HepG2 (cell line): ENCODE data around the gene TMEFF1. TPM values are rescaled to one million over a fixed set of nuclear protein-coding genes. Genes with fewer than 3 reads are reported as not detected.

Source experiments
- ATAC-seq: fragments of 200-7000 bp; cut with Tn5 transposase; 3 replicates; pipeline ENCODE4 v1.9.1; 2020; ENCODE audit warnings: mild to moderate bottlenecking, moderate library complexity
- BruUV-seq: library from RNA; stranded (reverse); fragments of 400-500 nt; replicated peaks from 2 replicates; lab custom pipeline; 2021; lab: Mats Ljungman, UMichigan
- CTCF ChIA-PET: fragments of 300-600 bp; formaldehyde crosslinking; extraction: SDS; loops from one replicate; lab custom pipeline; 2021; ENCODE audit warnings: low total read pairs, inconsistent platforms, low intra/inter-chr PET ratio; lab: Yijun Ruan, JAX
- POLR2A ChIA-PET: fragments of 350-600 bp; sonication (Branson Sonifier 250); formaldehyde crosslinking; loops from one replicate; lab custom pipeline; 2020; ENCODE audit warnings: antibody characterized with exemption, inconsistent platforms; lab: Yijun Ruan, JAX
- DNase-seq: peaks from one replicate; pipeline ENCODE4 v3.0.0-alpha.2; 2015; ENCODE audit warnings: low spot score
- FAIRE-seq: peaks from 3 replicates; lab custom pipeline; 2011; peaks lifted over from hg19 to GRCh38; lab: Jason Lieb, UNC
- H2AFZ ChIP-seq: one replicate; pipeline ENCODE4 v1.6.1; 2011; ENCODE audit warnings: low read length, inconsistent platforms
- H3K27ac ChIP-seq: fragments of 300-600 bp; 3 replicates; pipeline ENCODE4 v1.8.0; 2011; ENCODE audit warnings: mixed run types, mild to moderate bottlenecking, mixed read lengths, low read length, inconsistent platforms; ENCODE audit not compliant: insufficient read depth; ENCODE audit errors: extremely low read length
- H3K27me3 ChIP-seq, 2 experiments: fragments of 200-600 bp in 1 of 2; 2 replicates in 1 of 2; 3 replicates in 1 of 2; pipeline versions ENCODE4 v1.6.0 to v1.8.0; 2011; ENCODE audit warnings: low read length in 2 of 2, mild to moderate bottlenecking in 2 of 2, moderate library complexity in 2 of 2, inconsistent platforms in 1 of 2; ENCODE audit not compliant: insufficient read depth in 2 of 2, control insufficient read depth in 1 of 2
- H3K36me3 ChIP-seq, 2 experiments: fragments of 200-600 bp in 1 of 2; replicated peaks in 1 of 2; 2 replicates in 1 of 2; 3 replicates in 1 of 2; pipeline versions ENCODE4 v1.5.1 to v1.8.0; 2011; ENCODE audit warnings: low read length in 2 of 2, inconsistent platforms in 1 of 2; ENCODE audit not compliant: insufficient read depth in 2 of 2, control insufficient read depth in 1 of 2
- H3K4me1 ChIP-seq: 2 replicates; pipeline ENCODE4 v1.5.1; 2012; ENCODE audit warnings: low read length, inconsistent platforms; ENCODE audit not compliant: insufficient read depth
- H3K4me2 ChIP-seq: 2 replicates; pipeline ENCODE4 v1.6.0; 2011; ENCODE audit warnings: low read depth, low read length, inconsistent platforms
- H3K4me3 ChIP-seq, 3 experiments: fragments of 200-600 bp in 1 of 3; sonication (generic), shearing (Covaris generic) in 1 of 3; replicated peaks in 1 of 3; 2 replicates each; pipeline ENCODE4 v1.5.1; 2011 to 2016; ENCODE audit warnings: low read length in 3 of 3, inconsistent platforms in 2 of 3, low read depth in 2 of 3, mild to moderate bottlenecking in 2 of 3, control low read depth in 1 of 3, mixed read lengths in 1 of 3; ENCODE audit not compliant: insufficient read depth in 1 of 3
- H3K79me2 ChIP-seq: one replicate; pipeline ENCODE4 v1.6.1; 2011; ENCODE audit warnings: low read length, inconsistent platforms; ENCODE audit not compliant: insufficient read depth
- H3K9ac ChIP-seq: 2 replicates; pipeline ENCODE4 v1.6.0; 2011; ENCODE audit warnings: mild to moderate bottlenecking, low read depth, low read length, inconsistent platforms; ENCODE audit not compliant: insufficient read depth
- H3K9me3 ChIP-seq: 2 replicates; pipeline ENCODE4 v1.5.1; 2012; ENCODE audit warnings: mild to moderate bottlenecking, low read length
- H4K20me1 ChIP-seq: 2 replicates; pipeline ENCODE4 v1.6.0; 2011; ENCODE audit warnings: inconsistent platforms, mild to moderate bottlenecking, low read length, moderate library complexity; ENCODE audit not compliant: insufficient read depth
- CBX2 ChIP-seq, 2 experiments: fragments of 200-600 bp in 1 of 2; sonication (generic); formaldehyde crosslinking in 1 of 2; IDR thresholded peaks; 2 replicates each; pipeline versions ENCODE4 v1.7.0 to v1.8.1; 2018 to 2022; ENCODE audit warnings: low read depth in 2 of 2, low read length in 1 of 2, mild to moderate bottlenecking in 1 of 2, missing genetic modification reagents in 1 of 2
- KLF16 ChIP-seq, 2 experiments: sonication (generic) in 1 of 2; formaldehyde crosslinking in 1 of 2; IDR thresholded peaks; 2 replicates each; pipeline versions ENCODE4 v1.6.1 to v1.8.0; 2016 to 2023; ENCODE audit warnings: missing genetic modification reagents in 2 of 2, missing compliant biosample characterization in 1 of 2
- MEIS2 ChIP-seq: sonication (generic); formaldehyde crosslinking; IDR thresholded peaks from 2 replicates; pipeline ENCODE4 v1.9.0; 2021; ENCODE audit warnings: mild to moderate bottlenecking, missing genetic modification reagents
- NFIB ChIP-seq: sonication (generic); formaldehyde crosslinking; IDR thresholded peaks from 2 replicates; pipeline ENCODE4 v1.9.0; 2021; ENCODE audit warnings: missing genetic modification reagents, mild to moderate bottlenecking, borderline replicate concordance
- SMC3 ChIP-seq: IDR thresholded peaks from 2 replicates; pipeline ENCODE4 v1.6.1; 2011; ENCODE audit warnings: low read length, improper control_type of control experiment
- TEAD3 ChIP-seq: optimal IDR thresholded peaks from 2 replicates; pipeline ENCODE3; 2016; ENCODE audit warnings: borderline replicate concordance
- U2AF1 ChIP-seq: fragments of 200-400 bp; formaldehyde crosslinking; optimal IDR thresholded peaks from 2 replicates; pipeline ENCODE3; 2017; ENCODE audit warnings: mild to moderate bottlenecking, low read depth, low read length
- ZFP36 ChIP-seq: fragments of 150-350 bp; IDR thresholded peaks from 2 replicates; pipeline ENCODE4 v1.6.1; 2018; ENCODE audit warnings: borderline replicate concordance, low read length, low read depth; ENCODE audit not compliant: partially characterized antibody
- ZMYM4 ChIP-seq: sonication (generic); formaldehyde crosslinking; IDR thresholded peaks from 2 replicates; pipeline ENCODE4 v1.8.1; 2023; ENCODE audit warnings: mild to moderate bottlenecking, missing genetic modification reagents
- ZNF256 ChIP-seq: sonication (generic); formaldehyde crosslinking; conservative IDR thresholded peaks from 2 replicates; pipeline ENCODE4 v1.4.0; 2020; ENCODE audit warnings: missing genetic modification reagents
- ZNF607 ChIP-seq: sonication (generic); formaldehyde crosslinking; IDR thresholded peaks from 2 replicates; pipeline ENCODE4 v1.5.1; 2020; ENCODE audit warnings: missing genetic modification reagents, mild to moderate bottlenecking, borderline replicate concordance
- WGBS: methylation state at CpG from one replicate; pipeline ENCODE4 v1.1.6; 2017; ENCODE audit warnings: low lambda C conversion rate; 5-methylcytosine and 5-hydroxymethylcytosine counted together
- in situ Hi-C: cut with HindIII; loops from 2 replicates; pipeline ENCODE4 v1.10.0; 2017; ENCODE audit warnings: low pct_unique_long_range_greater_than_20kb; ENCODE audit not compliant: extremely low pct_ligation_motif_present
- intact Hi-C: fragments of 100-400 bp; cut with micrococcal nuclease; formaldehyde crosslinking; loops from one replicate; pipeline ENCODE4 v1.10.0; 2022; ENCODE audit not compliant: unreplicated experiment
- polyA plus RNA-seq, 8 experiments: library from polyadenylated mRNA; depleted of rRNA in 3 of 8; stranded (reverse) in 7 of 8; unstranded in 1 of 8; fragments of >200 nt; fragmentation: Illumina TruSeq in 4 of 8; extraction: Trizol in 4 of 8; gene quantifications; 2 replicates each; pipeline versions ENCODE4 v1.2.1 to v1.2.3, GENCODE V29; 2011 to 2016; ENCODE audit warnings: low read depth in 4 of 8, missing spikeins in 1 of 8, mixed read lengths in 1 of 8; ENCODE audit not compliant: insufficient read depth in 1 of 8
- total RNA-seq, 5 experiments: library from RNA; depleted of rRNA; stranded (reverse); fragments of >200 nt; fragmentation: Illumina TruSeq; extraction: Trizol; gene quantifications; 2 replicates each; pipeline ENCODE4 v1.2.3, GENCODE V29; 2016; ENCODE audit warnings: low read depth in 1 of 5
- TF ChIP-seq, protein P1 (sequence below): sonication (generic); formaldehyde crosslinking; IDR thresholded peaks from 2 replicates; pipeline ENCODE4 v1.4.0; 2020; ENCODE audit warnings: mild to moderate bottlenecking, low read depth, missing genetic modification reagents

Gene TMEFF1
- total and polyA plus RNA-seq, 2 of the 13 experiments (the other 11 are each of a cell fraction or from before 2014, with no cell fraction given), result 0.87 to 1.9 TPM

DNA sequence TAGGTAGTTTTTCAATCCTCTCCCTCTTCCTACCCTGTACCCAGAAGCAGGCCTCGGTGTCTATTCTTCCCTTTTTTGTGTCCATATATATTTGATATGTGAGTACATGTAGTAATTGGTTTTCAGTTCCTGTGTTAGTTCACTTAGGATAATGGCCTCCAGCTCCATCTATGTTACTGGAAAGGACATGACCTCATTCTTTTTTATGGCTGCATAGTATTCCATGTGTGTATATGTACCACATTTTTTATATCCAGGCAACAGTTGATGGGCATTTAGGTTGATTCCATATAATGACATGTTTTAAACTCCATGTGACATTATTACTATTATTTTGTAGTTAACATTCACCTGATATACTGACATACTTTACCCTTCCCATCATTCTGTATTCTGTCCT is 154.0 kb downstream of the TMEFF1 start:
- H3K4me2 ChIP-seq, result no peak overlapping the region
- TF ChIP-seq KLF16 (CRISPR knock-in tag; IDR thresholded peaks at IDR 0.05), result no peak
- TF ChIP-seq U2AF1, result no peak
- TF ChIP-seq ZNF607, result no peak
- no peak for TF ChIP-seq ZMYM4 (CRISPR knock-in tag)
- TF ChIP-seq ZNF256 (CRISPR knock-in tag), result no peak
- TF ChIP-seq, protein P1, sequence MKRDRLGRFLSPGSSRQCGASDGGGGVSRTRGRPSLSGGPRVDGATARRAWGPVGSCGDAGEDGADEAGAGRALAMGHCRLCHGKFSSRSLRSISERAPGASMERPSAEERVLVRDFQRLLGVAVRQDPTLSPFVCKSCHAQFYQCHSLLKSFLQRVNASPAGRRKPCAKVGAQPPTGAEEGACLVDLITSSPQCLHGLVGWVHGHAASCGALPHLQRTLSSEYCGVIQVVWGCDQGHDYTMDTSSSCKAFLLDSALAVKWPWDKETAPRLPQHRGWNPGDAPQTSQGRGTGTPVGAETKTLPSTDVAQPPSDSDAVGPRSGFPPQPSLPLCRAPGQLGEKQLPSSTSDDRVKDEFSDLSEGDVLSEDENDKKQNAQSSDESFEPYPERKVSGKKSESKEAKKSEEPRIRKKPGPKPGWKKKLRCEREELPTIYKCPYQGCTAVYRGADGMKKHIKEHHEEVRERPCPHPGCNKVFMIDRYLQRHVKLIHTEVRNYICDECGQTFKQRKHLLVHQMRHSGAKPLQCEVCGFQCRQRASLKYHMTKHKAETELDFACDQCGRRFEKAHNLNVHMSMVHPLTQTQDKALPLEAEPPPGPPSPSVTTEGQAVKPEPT, result no peak
- no peak for TF ChIP-seq SMC3
- no peak for TF ChIP-seq MEIS2 (CRISPR knock-in tag)
- no peak for TF ChIP-seq CBX2 (IDR thresholded peaks at IDR 0.05; ENCODE audit: low read depth, low read length)
- TF ChIP-seq CBX2 (CRISPR knock-in tag; IDR thresholded peaks at IDR 0.05; ENCODE audit: low read depth), result no peak
- no peak for TF ChIP-seq TEAD3 (CRISPR knock-in tag)
- TF ChIP-seq NFIB (CRISPR knock-in tag), result no peak
- no peak for TF ChIP-seq ZFP36
- no peaks in the 10 kb centered on the region for H3K79me2 ChIP-seq
- WGBS, result 97% methylated on average over 1 of the region's 1 CpG
- DNase-seq (no peak), ATAC-seq (no peak), FAIRE-seq (no peak)
- BruUV-seq, result no TSS peak
- H3K4me3 ChIP-seq, result no peak overlapping the region
- POLR2A ChIA-PET, result no interaction called here
- no peaks in the 10 kb centered on the region for H3K9me3 ChIP-seq
- no peak overlapping the region for H3K27ac ChIP-seq
- CTCF ChIA-PET, result no interaction called here
- no peaks in the 10 kb centered on the region for H3K27me3 ChIP-seq
- H3K36me3 ChIP-seq, result no peaks in the 10 kb centered on the region
- H4K20me1 ChIP-seq, result no peaks in the 10 kb centered on the region
- no peaks in the 10 kb centered on the region for H3K4me1 ChIP-seq
- no peak overlapping the region for H3K9ac ChIP-seq
- in situ Hi-C loops (no loop called here), intact Hi-C loops (no loop called here)
- H2AFZ ChIP-seq, result no peak overlapping the region

Other genes starting within 250 kb of the TMEFF1 start
- 38.7 and 50.2 TPM in 2 replicates for gene TEX10, start 120.2 kb upstream of the TMEFF1 start, total RNA-seq (2016; rRNA removed; fragmentation: Illumina TruSeq; extraction: Trizol)
- 13.5 and 18.1 TPM in 2 replicates for gene TEX10, start 120.2 kb upstream of the TMEFF1 start, polyA plus RNA-seq (2011; rRNA removed)
- gene MSANTD3, start 46.0 kb upstream of the TMEFF1 start, total RNA-seq (2016; rRNA removed; fragmentation: Illumina TruSeq; extraction: Trizol), result 19.2 and 19.8 TPM in 2 replicates
- 10.1 and 11.3 TPM in 2 replicates for gene MSANTD3, start 46.0 kb upstream of the TMEFF1 start, polyA plus RNA-seq (2011; rRNA removed)
- gene CAVIN4, start 104.9 kb downstream of the TMEFF1 start, total RNA-seq (2016; rRNA removed; fragmentation: Illumina TruSeq; extraction: Trizol), result 0.53 and 1.00 TPM in 2 replicates
- 0.54 and 0.59 TPM in 2 replicates for gene CAVIN4, start 104.9 kb downstream of the TMEFF1 start, polyA plus RNA-seq (2011; rRNA removed)